ENCODE results near the gene CFAP107.
"Not testable (repeated sequence)": the region's sequence is repeated elsewhere in the genome, so short reads cannot be mapped to it uniquely, and the experiment has no call there.

- not testable (repeated sequence) for TF ChIP-seq CTCF (IDR thresholded peaks at IDR 0.05; ENCODE audit: insufficient read depth, low read depth, low read length); EZH2 (IDR thresholded peaks at IDR 0.05; ENCODE audit: insufficient read depth, low read length)
Measured at GRCh38 chr1:12791097-12791496, 45.1 kb downstream of the CFAP107 start, which contains the start of gene PRAMEF1.

Measured in astrocyte (in vitro differentiated cells and primary cell).